Measurements from ENCODE around the gene DCD. TPM values are rescaled to one million over a fixed set of nuclear protein-coding genes. Genes with fewer than 3 reads are reported as not detected.
"Not testable (repeated sequence)": the region's sequence is repeated elsewhere in the genome, so short reads cannot be mapped to it uniquely, and the experiment has no call there.

The DCD gene
- total RNA-seq, 1 experiment from 2014 or later, result not detected

DNA sequence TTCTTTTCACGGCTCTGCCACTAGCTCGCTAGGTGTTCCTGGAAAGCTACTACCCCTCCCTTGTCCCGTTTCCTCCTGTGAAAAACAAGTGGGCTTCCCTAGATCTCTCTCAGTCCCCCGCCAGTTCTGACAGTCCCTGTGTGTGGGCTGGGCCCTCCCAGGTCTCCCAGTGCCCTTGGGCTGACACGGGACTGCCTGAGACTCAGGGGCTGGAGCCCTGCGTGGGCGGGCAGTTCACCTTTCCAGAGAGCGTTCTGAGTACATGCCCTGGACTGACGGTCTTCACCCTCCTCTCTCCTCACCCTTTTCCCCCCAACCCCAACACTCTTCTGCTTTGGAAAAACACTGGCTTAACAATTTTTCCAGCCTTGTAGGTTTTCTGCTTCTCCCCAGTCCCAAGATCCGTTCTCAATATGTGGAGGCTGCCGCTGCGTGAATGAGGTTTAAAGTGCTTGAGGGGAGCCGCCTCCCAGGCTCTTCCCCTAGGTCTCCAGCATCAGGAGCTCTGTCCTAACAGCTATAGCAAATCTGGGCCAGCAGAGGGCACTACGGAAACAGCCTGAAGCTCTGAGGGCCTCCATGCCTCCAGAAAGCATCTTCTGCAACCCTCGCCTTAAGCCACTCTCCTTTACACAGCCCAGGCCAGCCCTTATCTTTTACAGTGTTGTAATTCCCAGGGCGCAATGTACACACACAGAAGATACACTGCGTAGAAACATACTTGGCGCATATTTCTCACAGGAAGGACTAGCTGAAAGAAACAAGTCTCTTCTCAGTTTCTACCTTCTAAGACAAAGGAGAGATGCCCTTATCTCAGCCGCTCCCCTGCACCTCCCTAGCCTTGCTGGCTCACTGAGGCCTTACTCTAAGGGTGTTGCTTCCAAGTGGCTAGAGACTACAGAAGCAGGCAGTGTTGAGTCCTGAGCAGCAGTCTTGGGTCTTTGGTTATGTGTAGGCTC is 10.4 kb upstream of the DCD start:
- DNase-seq (ENCODE audit: low read depth, low spot score), result peak; percentile 77
- in situ Hi-C loops (cut with HindIII; ENCODE audit: low pct_unique_long_range_greater_than_20kb, low sequenced_read_pairs), result no loop called here

DNA sequence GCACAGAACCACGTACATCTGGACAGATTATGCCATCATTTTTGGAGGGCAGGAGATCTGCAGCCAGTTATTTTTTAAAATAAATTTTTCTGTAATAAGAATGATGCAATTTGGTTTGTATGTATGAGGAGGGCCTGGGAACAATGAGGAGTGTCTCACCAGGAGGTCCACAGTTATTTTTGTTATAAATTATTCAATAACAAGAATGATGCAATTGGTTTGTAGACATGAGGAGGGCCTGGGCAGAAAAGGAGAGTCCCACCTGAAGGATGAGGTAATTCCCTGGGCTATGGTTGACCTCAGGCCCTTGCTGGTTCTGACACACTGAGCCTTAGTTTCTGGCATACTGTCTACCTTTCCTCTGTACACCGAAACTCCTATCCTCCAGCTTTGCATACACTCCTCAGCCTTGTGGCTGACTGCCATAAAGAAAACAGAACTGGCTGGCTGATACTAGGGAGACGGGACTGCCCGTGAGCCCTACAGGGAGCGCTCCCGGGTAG is 9.0 kb upstream of the DCD start:
- in situ Hi-C loops (cut with HindIII; ENCODE audit: low pct_unique_long_range_greater_than_20kb, low sequenced_read_pairs), result no loop called here
- DNase-seq (ENCODE audit: low read depth, low spot score), result no peak

DNA sequence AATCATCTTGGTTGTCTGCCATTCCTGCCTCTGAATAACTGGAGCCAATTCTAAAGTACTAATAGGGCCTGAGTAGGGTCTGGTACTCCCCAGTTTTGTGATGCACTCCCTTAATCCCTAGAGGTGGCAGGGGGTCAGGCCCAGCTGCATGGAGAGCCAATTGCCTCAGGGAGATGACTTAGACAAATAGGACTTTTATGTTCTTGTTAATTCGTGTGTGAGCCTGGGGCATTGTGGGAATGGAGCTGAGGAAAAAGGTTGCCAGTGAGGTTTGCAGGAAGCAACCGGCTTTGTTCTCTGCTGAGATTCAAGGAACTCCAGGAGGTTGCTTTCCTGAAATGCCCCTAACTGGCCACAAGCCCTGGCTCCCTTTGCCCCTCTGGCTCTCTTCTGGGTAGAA is 6.8 kb upstream of the DCD start:
- in situ Hi-C loops (cut with HindIII; ENCODE audit: low pct_unique_long_range_greater_than_20kb, low sequenced_read_pairs), result no loop called here
- peak; percentile 56 for DNase-seq (ENCODE audit: low read depth, low spot score)

DNA sequence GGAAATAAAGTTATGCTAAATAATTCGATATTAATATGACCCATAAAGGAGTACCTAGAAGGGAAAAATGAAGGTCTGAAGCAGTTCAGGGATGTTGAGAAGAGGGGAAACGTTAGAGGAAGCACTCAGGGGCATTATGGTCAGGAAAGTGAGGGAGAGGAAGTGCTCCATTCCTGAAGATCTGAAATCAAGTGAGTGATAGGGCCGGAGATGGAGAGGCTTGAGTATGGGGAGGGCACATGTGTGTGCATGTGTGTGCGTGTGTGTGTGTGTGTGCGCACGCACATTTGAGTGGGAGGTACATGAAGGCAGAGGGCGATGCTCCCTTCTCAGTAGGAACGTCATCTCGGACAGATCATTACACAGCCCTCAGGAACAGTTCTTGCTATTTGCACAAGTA is 4.9 kb upstream of the DCD start:
- no peak for DNase-seq (ENCODE audit: low read depth, low spot score)
- in situ Hi-C loops (cut with HindIII; ENCODE audit: low pct_unique_long_range_greater_than_20kb, low sequenced_read_pairs), result no loop called here

DNA sequence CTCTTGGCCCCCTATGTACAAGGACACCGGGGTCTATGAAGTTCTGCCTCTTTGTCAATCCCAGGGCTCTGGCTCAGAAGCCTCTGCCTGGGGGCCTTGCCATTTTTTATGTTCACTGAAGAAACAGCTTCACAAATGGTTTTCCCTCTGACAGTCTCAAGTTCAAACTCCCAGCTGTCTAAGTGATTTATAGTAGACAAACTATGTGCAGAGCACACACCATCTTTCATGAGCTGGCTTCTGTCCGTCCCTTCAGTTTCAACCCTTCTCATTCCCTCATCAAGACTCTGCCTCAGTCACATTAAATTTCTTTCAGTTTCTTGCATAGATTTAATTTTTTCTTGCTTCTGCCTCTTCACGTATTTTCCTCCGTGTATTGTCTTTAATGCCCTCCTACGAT is 2.7 kb upstream of the DCD start:
- in situ Hi-C loops (cut with HindIII; ENCODE audit: low pct_unique_long_range_greater_than_20kb, low sequenced_read_pairs), result no loop called here
- no peak for DNase-seq (ENCODE audit: low read depth, low spot score)

DNA sequence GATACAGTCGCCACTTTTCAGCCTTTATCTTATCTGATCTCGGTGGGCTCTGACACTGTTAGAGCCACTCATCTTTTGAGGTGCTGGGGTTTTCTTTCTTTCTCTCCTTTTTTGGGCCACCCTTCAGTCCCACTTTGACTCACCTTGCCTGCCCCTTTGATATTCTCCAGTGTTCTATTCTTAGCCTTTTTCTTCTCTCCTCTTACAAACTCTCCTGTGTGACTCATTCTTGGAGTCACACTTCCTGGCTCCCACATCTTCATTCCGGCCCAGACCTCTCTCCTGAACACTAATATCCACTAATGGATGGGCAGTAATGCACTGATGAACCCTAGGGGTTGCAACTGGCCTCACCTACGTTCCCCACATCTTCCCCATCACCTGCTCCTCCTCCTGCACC is 2.2 kb upstream of the DCD start:
- no peak for DNase-seq (ENCODE audit: low read depth, low spot score)
- in situ Hi-C loops (cut with HindIII; ENCODE audit: low pct_unique_long_range_greater_than_20kb, low sequenced_read_pairs), result no loop called here

DNA sequence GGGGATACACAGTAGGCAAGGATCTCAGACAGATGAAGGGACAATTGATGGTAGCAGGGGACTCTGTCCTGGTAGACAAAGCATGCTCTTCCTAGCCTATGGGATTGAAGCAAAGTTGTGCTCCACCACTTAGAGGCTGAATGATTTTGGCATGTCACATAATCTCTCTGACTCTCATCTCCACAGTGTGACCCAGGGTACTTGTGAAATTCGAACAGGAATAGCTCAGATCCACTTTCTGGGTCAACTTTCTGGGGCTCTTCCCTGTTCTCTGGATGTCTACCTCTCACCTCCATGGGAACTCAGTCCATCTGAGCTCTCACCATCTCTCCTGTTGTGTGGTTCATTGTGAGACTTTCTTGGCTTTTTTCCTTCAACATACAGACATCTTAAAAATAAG is 1.7 kb upstream of the DCD start:
- in situ Hi-C loops (cut with HindIII; ENCODE audit: low pct_unique_long_range_greater_than_20kb, low sequenced_read_pairs), result no loop called here
- DNase-seq (ENCODE audit: low read depth, low spot score), result no peak

DNA sequence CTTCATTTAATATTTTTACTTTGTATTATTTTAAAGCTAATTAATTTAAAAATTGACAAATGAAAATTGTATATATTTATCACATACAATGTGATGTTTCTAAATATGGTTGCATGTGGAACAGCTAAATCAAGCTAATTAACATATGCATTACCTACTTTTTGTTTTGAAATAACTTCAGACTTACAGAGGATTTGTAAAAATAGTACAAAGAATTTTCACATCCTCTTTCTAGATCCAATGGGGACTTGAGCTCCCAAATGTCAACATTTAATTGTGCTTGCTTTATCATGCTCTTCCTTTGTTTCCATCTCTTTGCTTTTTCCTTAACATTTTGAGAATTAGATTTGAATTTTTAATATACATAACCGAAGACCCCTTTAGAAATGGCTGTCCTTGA is 6.6 kb downstream of the DCD start:
- DNase-seq (ENCODE audit: low read depth, low spot score), result no peak
- in situ Hi-C loops (cut with HindIII; ENCODE audit: low pct_unique_long_range_greater_than_20kb, low sequenced_read_pairs), result no loop called here

DNA sequence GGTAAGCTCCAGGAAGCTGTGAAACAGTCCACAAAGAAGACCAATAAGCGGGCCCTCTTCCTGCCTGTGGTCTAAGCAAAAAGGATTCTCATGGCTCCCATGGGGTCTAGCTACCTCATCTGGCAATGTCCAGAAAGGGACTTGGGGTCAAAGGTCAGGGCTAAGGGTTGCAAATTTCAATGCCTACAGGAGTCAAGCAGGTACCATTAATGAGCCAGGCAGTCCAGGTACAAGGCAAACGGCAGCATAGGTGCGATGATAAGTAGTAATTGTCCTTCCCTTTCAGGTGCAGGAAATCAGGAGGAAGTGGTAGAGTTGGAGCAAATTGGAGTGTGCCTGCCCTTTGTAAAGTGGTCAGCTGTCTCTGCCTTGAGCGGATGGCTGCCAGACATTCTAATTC is 7.1 kb downstream of the DCD start:
- in situ Hi-C loops (cut with HindIII; ENCODE audit: low pct_unique_long_range_greater_than_20kb, low sequenced_read_pairs), result no loop called here
- DNase-seq (ENCODE audit: low read depth, low spot score), result no peak

DNA sequence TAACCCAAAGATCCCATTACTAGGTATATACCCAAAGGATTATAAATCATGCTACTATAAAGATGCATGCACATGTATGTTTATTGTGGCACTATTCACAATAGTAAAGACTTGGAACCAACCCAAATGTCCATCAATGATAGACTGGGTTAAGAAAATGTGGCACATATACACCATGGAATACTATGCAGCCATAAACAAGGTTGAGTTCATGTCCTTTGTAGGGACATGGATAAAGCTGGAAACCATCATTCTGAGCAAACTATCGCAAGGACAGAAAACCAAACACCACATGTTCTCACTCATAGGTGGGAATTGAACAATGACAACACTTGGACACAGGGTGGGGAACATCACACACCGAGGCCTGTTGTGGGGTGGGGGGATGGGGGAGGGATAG is 9.1 kb downstream of the DCD start:
- DNase-seq (ENCODE audit: low read depth, low spot score); in situ Hi-C loops (cut with HindIII; ENCODE audit: low pct_unique_long_range_greater_than_20kb, low sequenced_read_pairs): not testable (repeated sequence)

DNA sequence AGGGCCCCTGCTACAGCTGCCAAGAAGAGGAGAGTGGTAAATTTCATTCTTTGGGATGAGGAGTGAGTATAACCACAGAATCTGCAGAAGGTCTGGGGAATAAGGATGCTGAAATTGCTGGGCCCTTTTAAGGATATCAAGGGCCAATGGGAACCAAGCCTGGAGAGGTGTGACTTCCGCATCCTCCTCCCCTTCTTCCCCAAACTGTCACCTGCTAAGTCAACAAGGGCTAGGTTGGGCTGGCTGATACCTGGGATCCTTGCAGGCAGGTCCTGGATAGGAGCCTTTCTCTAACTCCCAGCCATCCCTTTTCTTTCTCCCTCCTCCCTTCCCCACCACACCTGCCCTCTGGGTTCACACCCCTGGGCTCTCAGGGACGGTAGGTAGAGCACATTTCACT is 13.4 kb downstream of the DCD start, which contains the start of gene LACRT:
Gene LACRT, minus strand, starts transcription at position 101 of the 400 bp plus-strand sequence. Its CDS starts 54 bp downstream, at position 47.
- in situ Hi-C loops (cut with HindIII; ENCODE audit: low pct_unique_long_range_greater_than_20kb, low sequenced_read_pairs), result no loop called here
- no peak for DNase-seq (ENCODE audit: low read depth, low spot score)

DNA sequence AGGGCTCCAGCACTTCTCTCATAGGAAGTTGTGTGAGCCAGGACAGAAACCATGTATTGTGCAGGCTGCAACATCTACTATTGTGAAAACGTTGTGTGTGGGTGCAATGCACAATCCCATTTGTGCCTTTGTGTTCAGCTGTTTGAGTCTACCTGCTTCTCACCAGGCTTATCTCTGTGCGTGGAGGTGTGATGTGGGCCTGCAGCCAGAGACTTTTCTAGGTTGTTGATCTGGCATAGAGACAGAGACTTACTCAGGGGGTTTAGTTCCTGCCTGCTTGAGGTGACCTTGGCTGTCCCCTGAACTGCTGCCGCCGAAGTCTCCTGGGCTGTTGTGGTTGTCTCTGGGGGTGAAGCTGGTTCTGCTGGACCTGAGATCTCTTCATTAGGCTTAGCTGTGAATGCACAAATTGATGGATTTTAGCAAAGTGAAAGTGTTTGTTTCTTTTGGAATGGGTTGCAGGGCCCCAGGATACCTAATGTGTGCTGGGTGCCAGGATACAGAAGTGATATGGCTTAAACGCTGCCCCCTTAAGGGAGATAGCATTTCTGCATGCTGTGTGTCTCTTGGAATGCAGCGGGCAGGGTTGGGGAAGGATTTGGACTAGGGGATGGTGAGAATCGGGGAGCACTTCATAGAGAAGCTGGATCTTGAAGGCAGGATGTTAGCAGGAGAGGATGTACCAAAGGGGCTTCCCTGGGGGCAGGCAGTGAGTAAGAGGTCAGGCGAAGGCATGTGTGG is 16.0 kb downstream of the DCD start:
- in situ Hi-C loops (cut with HindIII; ENCODE audit: low pct_unique_long_range_greater_than_20kb, low sequenced_read_pairs), result no loop called here
- DNase-seq (ENCODE audit: low read depth, low spot score), result peak; percentile 18

DNA sequence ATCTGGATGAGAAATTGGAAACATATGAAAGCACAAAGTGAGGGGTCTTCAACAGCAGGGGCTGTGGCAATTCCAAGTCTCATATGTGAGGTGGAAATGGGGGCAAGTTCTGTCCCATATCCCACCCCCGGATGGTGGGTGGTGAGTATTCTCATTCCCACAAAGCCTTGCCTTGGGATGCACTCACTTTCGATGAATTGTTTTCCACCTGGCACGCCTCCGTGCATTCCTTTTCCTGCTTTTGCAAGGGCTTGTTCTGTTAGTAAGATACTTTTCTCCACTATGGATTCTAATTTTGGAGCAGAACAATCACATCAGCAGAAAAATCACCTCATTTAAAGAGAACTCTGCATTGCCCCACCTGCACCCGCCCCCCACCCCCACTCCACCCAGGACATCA is 16.6 kb downstream of the DCD start:
- in situ Hi-C loops (cut with HindIII; ENCODE audit: low pct_unique_long_range_greater_than_20kb, low sequenced_read_pairs), result no loop called here
- no peak for DNase-seq (ENCODE audit: low read depth, low spot score)

DNA sequence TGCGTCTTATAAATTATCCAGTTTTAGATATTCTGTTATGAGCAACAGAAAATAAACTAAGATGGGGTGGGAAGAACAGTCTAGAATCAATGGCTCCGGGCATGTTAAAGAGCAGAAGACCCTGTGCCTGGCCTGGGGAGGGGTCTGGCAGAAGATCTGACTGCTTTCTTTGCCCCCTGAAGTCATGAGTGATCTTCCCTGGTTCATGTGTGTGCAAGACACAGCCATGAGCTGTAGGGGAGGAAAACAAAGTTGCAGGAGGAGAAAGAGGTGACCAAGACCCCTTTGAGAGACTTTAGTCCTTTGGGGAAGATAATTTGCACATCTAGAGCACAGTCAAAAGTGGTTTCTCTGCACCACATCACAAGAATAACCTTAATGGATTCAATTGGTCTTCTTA is 18.2 kb downstream of the DCD start:
- DNase-seq (ENCODE audit: low read depth, low spot score), result no peak
- in situ Hi-C loops (cut with HindIII; ENCODE audit: low pct_unique_long_range_greater_than_20kb, low sequenced_read_pairs), result no loop called here

DNA sequence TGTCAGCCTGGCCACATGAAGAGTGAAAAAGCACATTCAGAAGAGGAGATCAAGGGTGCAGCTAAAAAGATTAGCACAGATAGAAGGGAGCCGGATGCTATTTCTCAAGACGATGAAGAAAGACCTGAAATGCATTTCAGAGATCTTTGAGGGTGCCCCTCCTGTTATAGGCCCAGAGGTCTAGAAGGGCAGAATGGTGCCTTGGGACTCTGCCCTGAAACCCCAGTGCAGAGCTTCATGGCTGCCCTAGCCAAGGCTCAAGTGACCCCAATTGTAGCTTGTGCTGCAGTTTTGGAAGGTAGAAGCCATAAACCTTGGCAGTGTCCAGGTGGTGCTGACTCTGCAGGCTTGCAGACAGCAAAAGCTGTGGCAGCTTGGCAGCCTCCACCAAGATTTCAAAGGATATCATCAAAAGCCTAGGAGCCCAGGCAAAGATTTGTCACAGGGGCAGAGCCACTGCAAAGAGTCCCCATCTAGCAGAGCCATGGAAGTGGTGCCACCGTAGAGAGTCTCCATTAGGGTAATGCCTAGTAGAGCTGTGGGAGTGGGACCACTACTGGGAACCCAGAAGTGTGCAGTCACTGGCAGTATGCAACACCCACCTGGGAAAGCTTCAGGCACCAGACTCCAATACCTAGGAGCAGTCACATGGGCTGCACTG is 19.8 kb downstream of the DCD start:
- no peak for DNase-seq (ENCODE audit: low read depth, low spot score)
- in situ Hi-C loops (cut with HindIII; ENCODE audit: low pct_unique_long_range_greater_than_20kb, low sequenced_read_pairs), result no loop called here

DNA sequence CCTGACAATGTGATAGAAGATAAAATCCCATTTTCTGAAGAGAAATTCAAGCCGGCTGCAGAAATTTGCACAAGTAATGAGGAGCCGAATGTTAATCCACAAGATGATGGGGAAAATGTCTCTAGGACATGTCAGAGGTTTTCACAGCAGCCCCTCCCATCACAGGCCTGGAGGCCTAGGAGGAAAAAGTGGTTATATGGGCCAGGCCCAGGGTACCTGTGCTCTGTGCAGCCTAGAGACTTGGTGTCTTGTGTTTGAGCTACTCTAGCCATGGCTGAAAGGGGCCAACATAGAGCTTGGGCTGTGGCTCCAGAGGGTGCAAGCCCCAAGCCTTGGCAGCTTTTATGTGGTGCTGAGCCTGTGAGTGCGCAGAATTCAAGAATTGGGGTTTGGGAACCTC is 20.9 kb downstream of the DCD start:
- no peak for DNase-seq (ENCODE audit: low read depth, low spot score)
- in situ Hi-C loops (cut with HindIII; ENCODE audit: low pct_unique_long_range_greater_than_20kb, low sequenced_read_pairs), result no loop called here

DNA sequence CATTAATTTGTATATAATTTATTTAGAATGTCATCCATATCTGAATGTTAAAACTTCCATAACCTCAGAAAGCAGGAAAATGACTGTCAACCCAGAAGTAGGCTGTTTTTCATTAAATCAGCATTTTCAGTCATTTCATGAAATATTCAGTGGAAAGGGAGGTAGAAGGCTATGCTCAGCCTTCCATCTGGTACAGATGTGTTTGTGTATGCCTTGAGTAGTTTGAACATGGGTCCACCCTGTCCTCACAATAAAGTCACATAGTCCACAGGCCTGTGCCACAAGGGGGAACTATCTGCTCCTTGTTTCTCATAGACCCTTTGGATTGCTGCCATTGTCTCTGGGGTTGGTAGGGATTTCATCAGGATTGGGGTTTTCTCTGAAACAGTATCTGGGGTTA is 22.6 kb downstream of the DCD start:
- no peak for DNase-seq (ENCODE audit: low read depth, low spot score)
- in situ Hi-C loops (cut with HindIII; ENCODE audit: low pct_unique_long_range_greater_than_20kb, low sequenced_read_pairs), result no loop called here

All from SK-MEL-5 (cell line).